GM12892 (cell line): ENCODE data around the gene SCRN1.

Source experiments
- POLR2A ChIP-seq: IDR thresholded peaks from 2 replicates; pipeline ENCODE4 v1.6.1; 2011; ENCODE audit warnings: low read depth, low read length, control low read depth
- POLR2AphosphoS5 ChIP-seq: IDR thresholded peaks from 2 replicates; pipeline ENCODE4 v1.6.1; 2011; ENCODE audit warnings: low read depth, low read length, control low read depth
- TAF1 ChIP-seq: IDR thresholded peaks from 2 replicates; pipeline ENCODE4 v1.6.1; 2011; ENCODE audit warnings: low read depth, mild to moderate bottlenecking, control low read depth, low read length, borderline replicate concordance

- no peak for TF ChIP-seq POLR2A
- TF ChIP-seq TAF1, result no peak
- no peak for TF ChIP-seq POLR2AphosphoS5
These were observed 88.9 kb downstream of the SCRN1 start for GRCh38 chr7:29900745-29901144.
